Heart left ventricle (tissue), 16 donors: Measurements from ENCODE around the gene FNDC10. TPM values are rescaled to one million over a fixed set of nuclear protein-coding genes. Genes with fewer than 3 reads are reported as not detected.
A peak's percentile ranks its signal among the peaks of the same experiment; 100 is the strongest.
"Not testable (repeated sequence)": the region's sequence is repeated elsewhere in the genome, so short reads cannot be mapped to it uniquely, and the experiment has no call there.

Experiments
- ATAC-seq, 4 donors: fragments of 200-7000 bp; cut with Tn5 transposase; one replicate each; pipeline ENCODE4 v1.9.1; 2020 to 2022; ENCODE audit warnings: moderate library complexity in 4 of 4, mild to moderate bottlenecking in 3 of 4, moderate number of reproducible peaks in 1 of 4
- DNase-seq, 5 donors: peaks; one replicate each; pipeline ENCODE4 v3.0.0-alpha.2; 2020
- H3K27ac ChIP-seq, 12 donors: fragments of 200-600 bp; sonication (generic) in 4 of 12; one replicate each; pipeline versions ENCODE4 v1.5.0 to v1.8.0; 2016 to 2022; ENCODE audit warnings: mild to moderate bottlenecking in 2 of 12
- H3K27me3 ChIP-seq, 9 donors: fragments of 200-600 bp; sonication (generic) in 2 of 9; one replicate each; pipeline versions ENCODE4 v1.5.1 to v1.8.0; 2016 to 2022; ENCODE audit warnings: mild to moderate bottlenecking in 3 of 9
- H3K36me3 ChIP-seq, 9 donors: fragments of 200-600 bp; sonication (generic) in 2 of 9; one replicate each; pipeline versions ENCODE4 v1.5.0 to v1.8.0; 2018 to 2022; ENCODE audit warnings: mild to moderate bottlenecking in 2 of 9
- H3K4me1 ChIP-seq, 12 donors: fragments of 200-600 bp; sonication (generic) in 4 of 12; one replicate each; pipeline versions ENCODE4 v1.5.0 to v1.8.0; 2016 to 2022; ENCODE audit warnings: mild to moderate bottlenecking in 3 of 12
- H3K4me3 ChIP-seq, 12 donors: fragments of 200-600 bp; sonication (generic) in 4 of 12; one replicate each; pipeline versions ENCODE4 v1.5.0 to v1.8.0; 2017 to 2022; ENCODE audit warnings: mild to moderate bottlenecking in 9 of 12, moderate library complexity in 4 of 12
- H3K9me3 ChIP-seq, 12 donors: fragments of 200-600 bp; sonication (generic) in 4 of 12; one replicate each; pipeline versions ENCODE4 v1.5.0 to v1.8.0; 2016 to 2022; ENCODE audit warnings: mild to moderate bottlenecking in 1 of 12
- POLR2A ChIP-seq, 2 donors: fragments of 450-650 bp; IDR thresholded peaks; one replicate each; pipeline ENCODE4 v1.6.1; 2017; ENCODE audit warnings: antibody characterized with exemption in 2 of 2, mild to moderate bottlenecking in 2 of 2, moderate library complexity in 2 of 2
- WGBS, 4 donors: extraction: QIAGEN DNeasy Blood & Tissue Kit in 2 of 4; methylation state at CpG; one replicate each; pipeline versions ENCODE4 v1.1.5 to v1.1.7; 2013 to 2018; 5-methylcytosine and 5-hydroxymethylcytosine counted together
- intact Hi-C, 10 donors: fragments of 100-400 bp; cut with DNase I; formaldehyde crosslinking; loops; one replicate each; pipeline versions ENCODE4 v1.11.1 to v1.14.2; 2022
- polyA plus RNA-seq, 2 donors: library from polyadenylated mRNA; stranded (reverse); fragments of 200-250 nt; gene quantifications; one replicate each; pipeline ENCODE4 v1.2.3, GENCODE V29; 2013
- total RNA-seq, 9 donors: library from RNA; depleted of rRNA in 2 of 9; stranded (reverse); fragments of >200 nt in 2 of 9; fragmentation: NEBNext Ultra II Directional in 3 of 9; extraction: Animal tissue kit (Norgen Biotek cat#: 25700) in 3 of 9; gene quantifications; one replicate each; pipeline versions ENCODE4 v1.1.0 to v1.2.4, GENCODE V29; 2016 to 2023
- TF ChIP-seq, protein P1 (sequence below), 12 donors: fragments of 200-600 bp; sonication (generic) in 4 of 12; IDR thresholded peaks; one replicate each; pipeline versions ENCODE4 v1.5.0 to v1.8.0; 2018 to 2022; ENCODE audit warnings: antibody characterized with exemption in 12 of 12, mild to moderate bottlenecking in 5 of 12
- donor health status: ischemic (EF 13 %, LVEDD 7.1; RV severe dilation, severe dysfunction).
- donor health status: healthy with polysubstance abuse.
- donor health status: DM: no; HTN: yes; CAD: no.
- donor health status: DM: no; HTN: no; CAD: no.
- donor health status: ischemic (EF 25% LVEDD 6.9; RV normal size, moderate dysfunction).
- donor health status: ischemic (EF 25% LVEDD 5.7; RV mildly dilated, moderate dysfunction).
- donor health status: healthy.
- donor health status: DM: yes; HTN: yes; CAD: no.
- donor health status: ischemic (EF 35%, LVEDD 5.7; RV mildly dilated, moderate dysfunction).
- donor health status: nonischemic (EF 11% LVEDD 7.7; RV severe dilation, severe dysfunction).
- donor health status: DM: yes; HTN: yes; CAD: no.
- donor health status: PGD.
- donor health status: ischemic (EF 29% LVEDD 5.4; RV normal size, mild dysfunction).
- donor health status: nonischemic (EF 23%, LVEDD 6.1; RV moderate dilation, normal function).

Gene FNDC10
- total and polyA plus RNA-seq, 11 donors: 1.1 to 6.7 (median 3.6) TPM

- ATAC-seq: no peak
- Histone ChIP-seq H3K27me3 (no peaks in the 10 kb centered on the region), H3K4me1 (peaks cover 0 to 31% (median 15%) of the 10 kb centered on the region in 12 donors), H3K36me3 (peaks cover 0 to 64% (median 51%) of the 10 kb centered on the region in 9 donors), H3K27ac (peak overlapping the region in 2 of 12 donors; percentile 22 to 52), H3K9me3 (no peaks in the 10 kb centered on the region), H3K4me3 (no peak overlapping the region)
- WGBS, 4 donors: 86 to 93% (median 92%) methylated on average over 14 to 15 of the region's 15 CpGs
- TF ChIP-seq, protein P1, sequence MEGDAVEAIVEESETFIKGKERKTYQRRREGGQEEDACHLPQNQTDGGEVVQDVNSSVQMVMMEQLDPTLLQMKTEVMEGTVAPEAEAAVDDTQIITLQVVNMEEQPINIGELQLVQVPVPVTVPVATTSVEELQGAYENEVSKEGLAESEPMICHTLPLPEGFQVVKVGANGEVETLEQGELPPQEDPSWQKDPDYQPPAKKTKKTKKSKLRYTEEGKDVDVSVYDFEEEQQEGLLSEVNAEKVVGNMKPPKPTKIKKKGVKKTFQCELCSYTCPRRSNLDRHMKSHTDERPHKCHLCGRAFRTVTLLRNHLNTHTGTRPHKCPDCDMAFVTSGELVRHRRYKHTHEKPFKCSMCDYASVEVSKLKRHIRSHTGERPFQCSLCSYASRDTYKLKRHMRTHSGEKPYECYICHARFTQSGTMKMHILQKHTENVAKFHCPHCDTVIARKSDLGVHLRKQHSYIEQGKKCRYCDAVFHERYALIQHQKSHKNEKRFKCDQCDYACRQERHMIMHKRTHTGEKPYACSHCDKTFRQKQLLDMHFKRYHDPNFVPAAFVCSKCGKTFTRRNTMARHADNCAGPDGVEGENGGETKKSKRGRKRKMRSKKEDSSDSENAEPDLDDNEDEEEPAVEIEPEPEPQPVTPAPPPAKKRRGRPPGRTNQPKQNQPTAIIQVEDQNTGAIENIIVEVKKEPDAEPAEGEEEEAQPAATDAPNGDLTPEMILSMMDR (IDR thresholded peaks at IDR 0.05): no peak
- no peak for TF ChIP-seq POLR2A (IDR thresholded peaks at IDR 0.05)
- no peak for DNase-seq
- intact Hi-C loops: no loop called here
Measured at GRCh38 chr1:1561801-1562470, 38.0 kb downstream of the FNDC10 start.

- H3K4me3 ChIP-seq: no peak overlapping the region
- peaks cover 0 to 29% (median 11%) of the 10 kb centered on the region in 12 donors for H3K4me1 ChIP-seq
- no peak for DNase-seq
- WGBS, 4 donors: 88 to 91% (median 90%) methylated on average over 5 to 9 of the region's 9 CpGs
- no peak for ATAC-seq
- H3K36me3 ChIP-seq: peaks cover 0 to 62% (median 43%) of the 10 kb centered on the region in 9 donors
- H3K27ac ChIP-seq: no peak overlapping the region
- H3K27me3 ChIP-seq: no peaks in the 10 kb centered on the region
- no peaks in the 10 kb centered on the region for H3K9me3 ChIP-seq
- intact Hi-C loops: no loop called here
- no peak for TF ChIP-seq POLR2A (IDR thresholded peaks at IDR 0.05)
- TF ChIP-seq, protein P1 (IDR thresholded peaks at IDR 0.05): no peak
Measured at GRCh38 chr1:1560178-1560577, 39.8 kb downstream of the FNDC10 start.

DNA sequence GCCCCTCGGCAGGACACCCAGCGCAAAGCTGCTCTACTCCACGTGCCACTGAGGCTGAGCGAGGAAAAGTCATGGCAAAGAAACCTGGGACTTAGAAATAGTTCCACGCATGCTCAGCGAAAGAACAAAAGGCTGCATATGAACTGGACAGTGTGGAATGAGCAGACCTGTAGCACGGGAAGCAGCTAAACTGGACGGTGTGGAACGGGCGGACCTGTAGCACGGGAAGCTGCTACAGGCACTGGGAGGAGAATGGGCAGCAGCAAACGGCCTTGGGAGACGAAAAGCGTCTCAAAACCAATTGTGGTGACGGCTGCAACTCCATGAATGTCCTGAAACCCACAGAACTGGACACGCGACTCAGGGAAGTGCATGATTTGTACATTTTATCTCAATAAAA is 40.9 kb downstream of the FNDC10 start:
- ATAC-seq (no peak), DNase-seq (no peak)
- Histone ChIP-seq H3K27me3 (no peaks in the 10 kb centered on the region), H3K36me3 (peaks cover 0 to 58% (median 36%) of the 10 kb centered on the region in 9 donors), H3K9me3 (no peaks in the 10 kb centered on the region), H3K4me3 (no peak overlapping the region), H3K27ac (no peak overlapping the region), H3K4me1 (peaks cover 0 to 31% (median 10%) of the 10 kb centered on the region in 12 donors)
- no peak for TF ChIP-seq POLR2A (IDR thresholded peaks at IDR 0.05)
- TF ChIP-seq, protein P1 (IDR thresholded peaks at IDR 0.05): no peak
- 84 to 87% (median 86%) methylated on average over 17 of the region's 17 CpGs for WGBS, 4 donors
- intact Hi-C loops: no loop called here

- peaks cover 0 to 26% (median 5%) of the 10 kb centered on the region in 12 donors for H3K4me1 ChIP-seq
- no peak for ATAC-seq
- TF ChIP-seq, protein P1 (IDR thresholded peaks at IDR 0.05): no peak
- no peak for TF ChIP-seq POLR2A (IDR thresholded peaks at IDR 0.05)
Measured at GRCh38 chr1:1558591-1558990, 41.3 kb downstream of the FNDC10 start.

DNA sequence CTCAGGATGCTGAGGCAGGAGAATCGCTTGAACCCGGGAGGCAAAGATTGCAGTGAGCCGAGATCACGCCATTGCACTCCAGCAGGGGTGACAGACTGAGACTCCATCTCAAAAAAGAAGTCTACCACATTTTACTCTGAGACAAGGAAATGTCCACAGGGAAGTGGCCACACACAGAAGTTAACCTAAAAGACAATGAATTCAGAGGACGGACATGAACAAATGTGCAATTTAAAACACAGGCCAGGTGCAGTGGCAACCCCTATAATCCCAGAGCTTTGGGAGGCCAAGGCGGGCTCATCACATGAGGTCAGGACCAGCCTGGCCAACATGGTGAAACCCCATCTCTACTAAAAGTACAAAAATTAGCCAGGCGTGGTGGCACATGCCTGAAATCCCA is 42.2 kb downstream of the FNDC10 start:
- DNase-seq, intact Hi-C loops, H3K27me3 ChIP-seq, ATAC-seq, H3K4me3 ChIP-seq, H3K27ac ChIP-seq, H3K9me3 ChIP-seq: not testable (repeated sequence)
- 93 to 95% (median 93%) methylated on average over 7 of the region's 7 CpGs for WGBS, 4 donors
- H3K36me3 ChIP-seq: peaks cover 0 to 44% (median 22%) of the 10 kb centered on the region in 9 donors
- H3K4me1 ChIP-seq: peaks cover 0 to 17% (median under 1%) of the 10 kb centered on the region in 12 donors

More at GRCh38 chr1:1558591-1558990, 41.3 kb downstream of the FNDC10 start:
- H3K9me3 ChIP-seq: no peaks in the 10 kb centered on the region
- peaks cover 0 to 53% (median 31%) of the 10 kb centered on the region in 9 donors for H3K36me3 ChIP-seq
- no peak overlapping the region for H3K4me3 ChIP-seq
- intact Hi-C loops: no loop called here
- 53 to 66% (median 63%) methylated on average over 4 of the region's 4 CpGs for WGBS, 4 donors
- no peak overlapping the region for H3K27ac ChIP-seq
- no peak for DNase-seq
- H3K27me3 ChIP-seq: no peaks in the 10 kb centered on the region

DNA sequence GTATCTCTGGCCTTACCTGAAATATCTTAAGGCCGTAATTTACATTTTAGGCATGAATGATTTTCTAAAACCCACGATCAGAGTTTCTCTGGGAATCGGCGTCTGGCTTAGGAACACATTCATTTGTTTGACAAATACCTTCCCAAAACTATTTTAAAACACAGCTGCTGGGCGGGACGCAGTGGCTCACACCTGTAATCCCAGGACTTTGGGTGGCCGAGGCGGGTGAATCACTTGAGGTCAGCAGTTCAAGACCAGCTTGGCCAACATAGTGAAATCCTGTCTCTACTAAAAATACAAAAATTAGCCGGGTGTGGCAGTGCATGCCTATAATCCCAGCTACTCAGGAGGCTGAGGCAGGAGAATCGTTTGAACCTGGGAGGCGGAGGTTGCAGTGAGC is 43.0 kb downstream of the FNDC10 start:
- DNase-seq, ATAC-seq, H3K27me3 ChIP-seq, H3K9me3 ChIP-seq, H3K4me3 ChIP-seq, intact Hi-C loops, H3K27ac ChIP-seq: not testable (repeated sequence)
- WGBS, 4 donors: 94 to 97% (median 95%) methylated on average over 11 of the region's 11 CpGs
- Histone ChIP-seq H3K36me3 (peaks cover 0 to 42% (median 15%) of the 10 kb centered on the region in 9 donors), H3K4me1 (peaks cover 0 to 10% (median 0%) of the 10 kb centered on the region in 12 donors)
